ENCODE data around the gene ABCE1. TPM values are rescaled to one million over a fixed set of nuclear protein-coding genes. Genes with fewer than 3 reads are reported as not detected.

The ABCE1 gene
- total and polyA plus RNA-seq, 2 experiments from 2014 or later = 70.3 to 185 TPM

GRCh38 chr4:145130130-145130529, 32.0 kb downstream of the ABCE1 start (continued):
- TF ChIP-seq CTCF (conservative IDR thresholded peaks at IDR 0.05; ENCODE audit: low read depth in 2 of 2) (no peak), CREB1 (CRISPR knock-in tag; IDR thresholded peaks at IDR 0.05; ENCODE audit: low read depth) (no peak), EZH2 (IDR thresholded peaks at IDR 0.05; ENCODE audit: low read depth, unreplicated experiment) (no peak), ZNF114 (CRISPR knock-in tag; IDR thresholded peaks at IDR 0.05) (no peak), NANOG (IDR thresholded peaks at IDR 0.05; ENCODE audit: borderline replicate concordance) (no peak), POLR2AphosphoS5 (IDR thresholded peaks at IDR 0.05; ENCODE audit: low read depth) (no peak)

GRCh38 chr4:145130788-145131399, 32.8 kb downstream of the ABCE1 start:
- H3K4me2 ChIP-seq = no peak overlapping the region
- H3K27ac Mint-ChIP-seq = peak overlapping the region; percentile 53; the same call in 1 of the 2 replicates
- peaks cover 22% of the 10 kb centered on the region for H3K36me3 ChIP-seq (ENCODE audit: insufficient read depth)

More at GRCh38 chr4:145130788-145131399, 32.8 kb downstream of the ABCE1 start:
- Histone ChIP-seq H3K4me1 (ENCODE audit: insufficient read depth) (no peaks in the 10 kb centered on the region), H3K27me3 (ENCODE audit: insufficient read depth) (no peaks in the 10 kb centered on the region), H3K4me3 (no peak overlapping the region), H3K27ac (ENCODE audit: low read depth) (peak overlapping the region; percentile 46), H4K20me1 (replicated peaks; ENCODE audit: insufficient read depth) (no peaks in the 10 kb centered on the region), H2AFZ (no peak overlapping the region), H3F3A (replicated peaks; ENCODE audit: low read depth) (no peaks in the 10 kb centered on the region), H3K79me2 (replicated peaks; ENCODE audit: insufficient read depth) (no peaks in the 10 kb centered on the region), H3K9me2 (ENCODE audit: insufficient read depth) (no peaks in the 10 kb centered on the region)
- Mint-ChIP-seq H3K36me3 (ENCODE audit: low read depth) (peaks cover 35% of the 10 kb centered on the region), H3K4me3 (no peak overlapping the region), H3K9me3 (no peaks in the 10 kb centered on the region), H3K27me3 (ENCODE audit: insufficient read depth, low read depth, poor library complexity) (no peaks in the 10 kb centered on the region), H3K4me1 (peaks cover 4% of the 10 kb centered on the region; the same call in 2 of the 3 replicates)
- TF ChIP-seq EZH2 (IDR thresholded peaks at IDR 0.05; ENCODE audit: low read depth, unreplicated experiment) (no peak), ETS1 (IDR thresholded peaks at IDR 0.05) (no peak), REST (IDR thresholded peaks at IDR 0.05; ENCODE audit: unreplicated experiment) (no peak), CREB1 (CRISPR knock-in tag; IDR thresholded peaks at IDR 0.05; ENCODE audit: low read depth) (no peak), JUNB (IDR thresholded peaks at IDR 0.05; ENCODE audit: unreplicated experiment) (no peak), STAT1 (IDR thresholded peaks at IDR 0.05; ENCODE audit: unreplicated experiment) (no peak), NANOG (IDR thresholded peaks at IDR 0.05; ENCODE audit: borderline replicate concordance) (no peak), ZNF114 (CRISPR knock-in tag; IDR thresholded peaks at IDR 0.05) (no peak), POLR2AphosphoS5 (IDR thresholded peaks at IDR 0.05; ENCODE audit: low read depth) (no peak), CTCF (conservative IDR thresholded peaks at IDR 0.05; ENCODE audit: low read depth in 2 of 2) (no peak)
- ATAC-seq (no peak), DNase-seq (ENCODE audit: low spot score) (no peak)
